Endothelial cell of umbilical vein (primary cell): ENCODE results near the gene HSD3B7. TPM values are rescaled to one million over a fixed set of nuclear protein-coding genes. Genes with fewer than 3 reads are reported as not detected.

ENCODE experiments used
- BruUV-seq: library from RNA; stranded (reverse); fragments of 400-500 nt; replicated peaks from 2 replicates; lab custom pipeline; 2021; lab: Mats Ljungman, UMichigan
- CTCF ChIA-PET: fragments of 300-600, 350-600 bp; sonication (Branson Sonifier 250); formaldehyde crosslinking; loops from one replicate; lab custom pipeline; 2021; ENCODE audit warnings: antibody characterized with exemption, inconsistent platforms; lab: Charles Lee
- POLR2A ChIA-PET: fragments of 300-600, 350-600 bp; sonication (Branson Sonifier 250); formaldehyde crosslinking; loops from one replicate; lab custom pipeline; 2021; ENCODE audit warnings: antibody characterized with exemption, inconsistent platforms; lab: Charles Lee
- DNase-seq: peaks from one replicate; pipeline ENCODE4 v3.0.0-alpha.2; 2011; ENCODE audit warnings: low read depth, low spot score
- FAIRE-seq: peaks from 2 replicates; lab custom pipeline; 2011; peaks lifted over from hg19 to GRCh38; lab: Jason Lieb, UNC
- H2AFZ ChIP-seq: 2 replicates; pipeline ENCODE4 v1.6.0; 2012; ENCODE audit warnings: low read depth, low read length, control low read depth, inconsistent platforms
- H3K27ac ChIP-seq: 2 replicates; pipeline ENCODE4 v1.5.1; 2011; ENCODE audit warnings: low read depth, mild to moderate bottlenecking, control low read depth, low read length, moderate library complexity; ENCODE audit not compliant: insufficient read depth
- H3K27me3 ChIP-seq, 2 experiments: 2 replicates each; pipeline versions ENCODE4 v1.6.0 to v1.6.1; 2011; ENCODE audit warnings: low read length in 2 of 2, mixed read lengths in 1 of 2; ENCODE audit not compliant: control insufficient read depth in 2 of 2, insufficient read depth in 2 of 2
- H3K36me3 ChIP-seq, 2 experiments: 2 replicates in 1 of 2; 3 replicates in 1 of 2; pipeline ENCODE4 v1.5.1; 2011; ENCODE audit warnings: low read length in 2 of 2, mild to moderate bottlenecking in 1 of 2, moderate library complexity in 1 of 2; ENCODE audit not compliant: control insufficient read depth in 2 of 2, insufficient read depth in 2 of 2; ENCODE audit errors: extremely low read depth in 1 of 2
- H3K4me1 ChIP-seq: 3 replicates; pipeline ENCODE4 v1.5.1; 2011; ENCODE audit warnings: mild to moderate bottlenecking, low read length; ENCODE audit not compliant: control insufficient read depth, insufficient read depth; ENCODE audit errors: extremely low read depth
- H3K4me2 ChIP-seq: 2 replicates; pipeline ENCODE4 v1.6.1; 2011; ENCODE audit warnings: low read length, control low read depth, mixed read lengths; ENCODE audit not compliant: insufficient read depth
- H3K4me3 ChIP-seq, 3 experiments: fragments of 200-600 bp in 1 of 3; sonication (generic), shearing (Covaris generic) in 1 of 3; replicated peaks in 1 of 3; 2 replicates each; pipeline ENCODE4 v1.5.1; 2011 to 2016; ENCODE audit warnings: control low read depth in 3 of 3, low read length in 3 of 3, mild to moderate bottlenecking in 2 of 3, inconsistent platforms in 1 of 3, low read depth in 1 of 3, moderate library complexity in 1 of 3; ENCODE audit not compliant: insufficient read depth in 1 of 3
- H3K79me2 ChIP-seq: 2 replicates; pipeline ENCODE4 v1.6.0; 2012; ENCODE audit warnings: low read length, inconsistent platforms; ENCODE audit not compliant: control insufficient read depth, insufficient read depth
- H3K9ac ChIP-seq: replicated peaks from 2 replicates; pipeline ENCODE3; 2011; ENCODE audit warnings: low read length, control low read depth; ENCODE audit not compliant: insufficient read depth; ENCODE audit errors: extremely low read depth
- H3K9me1 ChIP-seq: replicated peaks from 3 replicates; pipeline ENCODE4 v1.6.0; 2011; ENCODE audit warnings: mild to moderate bottlenecking, low read length; ENCODE audit not compliant: control insufficient read depth, insufficient read depth; ENCODE audit errors: extremely low read depth
- H3K9me3 ChIP-seq: replicated peaks from 2 replicates; pipeline ENCODE4 v1.5.1; 2012; ENCODE audit warnings: low read length, inconsistent platforms; ENCODE audit not compliant: control insufficient read depth, insufficient read depth
- H4K20me1 ChIP-seq: replicated peaks from 2 replicates; pipeline ENCODE3; 2011; ENCODE audit warnings: mild to moderate bottlenecking, low read length; ENCODE audit not compliant: control insufficient read depth, insufficient read depth; ENCODE audit errors: extremely low read depth
- EZH2 ChIP-seq: IDR thresholded peaks from 2 replicates; pipeline ENCODE4 v1.6.1; 2012; ENCODE audit warnings: borderline replicate concordance, low read depth, mild to moderate bottlenecking, moderate library complexity, low read length, inconsistent platforms; ENCODE audit not compliant: severe bottlenecking
- FOS ChIP-seq: IDR thresholded peaks from 2 replicates; pipeline ENCODE4 v1.6.1; 2011; ENCODE audit warnings: mild to moderate bottlenecking, low read length, moderate library complexity, borderline replicate concordance; ENCODE audit not compliant: insufficient read depth
- GATA2 ChIP-seq: IDR thresholded peaks from 2 replicates; pipeline ENCODE4 v1.7.0; 2011; ENCODE audit warnings: low read depth, mild to moderate bottlenecking, moderate library complexity, mixed read lengths, low read length; ENCODE audit not compliant: insufficient read length, insufficient read depth
- JUN ChIP-seq: IDR thresholded peaks from 2 replicates; pipeline ENCODE4 v1.6.1; 2011; ENCODE audit warnings: borderline replicate concordance, low read depth; ENCODE audit not compliant: insufficient read length, insufficient read depth
- MYC ChIP-seq: IDR thresholded peaks from one replicate; pipeline ENCODE4 v1.6.1; 2011; ENCODE audit warnings: mild to moderate bottlenecking, low read depth, low read length
- POLR2A ChIP-seq: IDR thresholded peaks from 2 replicates; pipeline ENCODE4 v1.6.1; 2012; ENCODE audit warnings: low read depth, mild to moderate bottlenecking, control low read depth, low read length
- POLR2AphosphoS5 ChIP-seq: IDR thresholded peaks from 2 replicates; pipeline ENCODE4 v1.6.1; 2012; ENCODE audit warnings: low read depth, mild to moderate bottlenecking, control low read depth, low read length, moderate library complexity; ENCODE audit not compliant: insufficient read depth
- dilution Hi-C: fragments of 300-500 bp; cut with MboI; formaldehyde crosslinking; loops from one replicate; pipeline ENCODE4 v1.15.0; 2019; ENCODE audit warnings: low sequenced_read_pairs; ENCODE audit not compliant: extremely low pct_ligation_motif_present
- intact Hi-C: fragments of 100-400 bp; cut with micrococcal nuclease; formaldehyde crosslinking; loops from one replicate; pipeline ENCODE4 v1.10.0; 2022
- polyA plus RNA-seq, 4 experiments: library from polyadenylated mRNA; depleted of rRNA in 3 of 4; stranded (reverse) in 3 of 4; unstranded in 1 of 4; fragments of >200 nt; gene quantifications; 2 replicates each; pipeline versions ENCODE4 v1.2.1 to v1.2.3, GENCODE V29; 2011 to 2012; ENCODE audit warnings: missing spikeins in 1 of 4
- total RNA-seq: library from RNA; stranded (reverse); gene quantifications from 2 replicates; pipeline ENCODE4 v1.2.3, GENCODE V29; 2021
- TF ChIP-seq, protein P1 (sequence below): IDR thresholded peaks from 2 replicates; pipeline ENCODE4 v1.6.1; 2011; ENCODE audit not compliant: insufficient read depth, insufficient read length
- TF ChIP-seq, protein P2 (sequence below), 2 donors: IDR thresholded peaks; 1 replicate in 1 of 2; 2 replicates in 1 of 2; pipeline ENCODE4 v1.5.1; 2011; ENCODE audit warnings: low read length in 2 of 2, mild to moderate bottlenecking in 2 of 2, moderate library complexity in 2 of 2, control low read depth in 1 of 2, inconsistent platforms in 1 of 2, low read depth in 1 of 2; ENCODE audit not compliant: insufficient read depth in 1 of 2; ENCODE audit errors: extremely low read depth in 1 of 2

The HSD3B7 gene
- total and polyA plus RNA-seq, 2 donors (not counting 3 experiments of a cell fraction or from before 2014, with no cell fraction given), result 3.5 to 4.8 TPM

DNA sequence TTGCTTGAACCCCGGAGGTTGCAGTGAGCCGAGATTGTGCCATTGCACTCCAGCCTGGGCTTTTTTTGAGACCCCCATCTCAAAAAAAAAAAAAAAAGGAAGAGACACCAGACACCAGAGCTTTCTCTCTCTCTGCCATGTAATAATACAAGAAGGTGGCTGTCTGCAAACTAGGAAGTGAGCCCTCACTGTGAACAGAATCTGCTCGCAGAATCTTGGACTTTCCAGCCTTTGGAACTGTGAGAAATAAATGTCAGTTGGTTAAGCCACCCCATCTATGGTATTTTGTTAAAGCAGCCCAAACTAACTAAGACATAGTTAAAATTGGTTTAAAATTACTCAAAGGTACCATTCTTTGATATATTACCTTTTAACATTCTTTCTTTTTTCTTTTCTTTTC, 35.5 kb downstream of the HSD3B7 start:
- Histone ChIP-seq H3K79me2 (no peaks in the 10 kb centered on the region), H3K4me1 (no peaks in the 10 kb centered on the region), H3K9me3 (no peaks in the 10 kb centered on the region), H3K9ac (no peak overlapping the region), H2AFZ (no peak overlapping the region), H3K9me1 (no peaks in the 10 kb centered on the region), H3K4me2 (no peak overlapping the region), H3K27me3 (no peaks in the 10 kb centered on the region), H3K36me3 (no peaks in the 10 kb centered on the region), H3K27ac (no peak overlapping the region), H4K20me1 (no peaks in the 10 kb centered on the region), H3K4me3 (no peak overlapping the region)
- no peak for TF ChIP-seq MYC
- TF ChIP-seq JUN, result no peak
- no peak for TF ChIP-seq POLR2AphosphoS5
- TF ChIP-seq, protein P1, sequence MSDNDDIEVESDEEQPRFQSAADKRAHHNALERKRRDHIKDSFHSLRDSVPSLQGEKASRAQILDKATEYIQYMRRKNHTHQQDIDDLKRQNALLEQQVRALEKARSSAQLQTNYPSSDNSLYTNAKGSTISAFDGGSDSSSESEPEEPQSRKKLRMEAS, result no peak
- TF ChIP-seq, protein P2, sequence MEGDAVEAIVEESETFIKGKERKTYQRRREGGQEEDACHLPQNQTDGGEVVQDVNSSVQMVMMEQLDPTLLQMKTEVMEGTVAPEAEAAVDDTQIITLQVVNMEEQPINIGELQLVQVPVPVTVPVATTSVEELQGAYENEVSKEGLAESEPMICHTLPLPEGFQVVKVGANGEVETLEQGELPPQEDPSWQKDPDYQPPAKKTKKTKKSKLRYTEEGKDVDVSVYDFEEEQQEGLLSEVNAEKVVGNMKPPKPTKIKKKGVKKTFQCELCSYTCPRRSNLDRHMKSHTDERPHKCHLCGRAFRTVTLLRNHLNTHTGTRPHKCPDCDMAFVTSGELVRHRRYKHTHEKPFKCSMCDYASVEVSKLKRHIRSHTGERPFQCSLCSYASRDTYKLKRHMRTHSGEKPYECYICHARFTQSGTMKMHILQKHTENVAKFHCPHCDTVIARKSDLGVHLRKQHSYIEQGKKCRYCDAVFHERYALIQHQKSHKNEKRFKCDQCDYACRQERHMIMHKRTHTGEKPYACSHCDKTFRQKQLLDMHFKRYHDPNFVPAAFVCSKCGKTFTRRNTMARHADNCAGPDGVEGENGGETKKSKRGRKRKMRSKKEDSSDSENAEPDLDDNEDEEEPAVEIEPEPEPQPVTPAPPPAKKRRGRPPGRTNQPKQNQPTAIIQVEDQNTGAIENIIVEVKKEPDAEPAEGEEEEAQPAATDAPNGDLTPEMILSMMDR (IDR thresholded peaks at IDR 0.05; ENCODE audit: extremely low read depth in 1 of 2, insufficient read depth in 1 of 2, low read depth in 1 of 2, low read length in 2 of 2), result no peak
- no peak for TF ChIP-seq POLR2A
- no peak for TF ChIP-seq FOS
- TF ChIP-seq EZH2, result no peak
- TF ChIP-seq GATA2, result no peak
- no peak for DNase-seq
- dilution Hi-C loops (no loop called here), intact Hi-C loops (no loop called here)
- no TSS peak for BruUV-seq
- ChIA-PET POLR2A (no interaction called here), CTCF (interaction anchor here (0.8 to 1.0 kb wide), 3 partner anchors 10 to 848 kb away, joined by 3 to 4 read pairs (median 3); no protein-coding TSS in a partner anchor)
- no peak for FAIRE-seq
